Psoas muscle (tissue), 8 donors: ENCODE data around the gene MYO1E. TPM values are rescaled to one million over a fixed set of nuclear protein-coding genes. Genes with fewer than 3 reads are reported as not detected.
"Not testable (repeated sequence)": the region's sequence is repeated elsewhere in the genome, so short reads cannot be mapped to it uniquely, and the experiment has no call there.

Source experiments
- ATAC-seq, 4 donors: fragments of 200-7000 bp; cut with Tn5 transposase; one replicate each; pipeline ENCODE4 v1.9.1; 2020; ENCODE audit warnings: moderate library complexity in 3 of 4, mild to moderate bottlenecking in 2 of 4
- DNase-seq, 2 donors: peaks; one replicate each; pipeline ENCODE4 v3.0.0-alpha.2; 2020
- H3K27ac ChIP-seq: fragments of 200-600 bp; one replicate; pipeline ENCODE4 v1.8.0; 2022
- H3K27me3 ChIP-seq, 3 donors: fragments of 200-600 bp in 1 of 3; one replicate each; pipeline versions ENCODE4 v1.6.1 to v1.8.0; 2013 to 2022; ENCODE audit warnings: low read length in 2 of 3, mild to moderate bottlenecking in 2 of 3, moderate library complexity in 1 of 3; ENCODE audit not compliant: insufficient read depth in 3 of 3
- H3K36me3 ChIP-seq, 2 donors: fragments of 200-600 bp in 1 of 2; one replicate each; pipeline versions ENCODE4 v1.6.1 to v1.8.0; 2013 to 2022; ENCODE audit warnings: low read depth in 1 of 2, mild to moderate bottlenecking in 1 of 2, moderate library complexity in 1 of 2; ENCODE audit not compliant: insufficient read depth in 1 of 2
- H3K4me1 ChIP-seq: fragments of 200-600 bp; one replicate; pipeline ENCODE4 v1.8.0; 2022
- H3K4me3 ChIP-seq: fragments of 200-600 bp; one replicate; pipeline ENCODE4 v1.8.0; 2022; ENCODE audit warnings: mild to moderate bottlenecking
- H3K9me3 ChIP-seq: fragments of 200-600 bp; one replicate; pipeline ENCODE4 v1.8.0; 2022
- WGBS, 3 donors: extraction: QIAGEN DNeasy Blood & Tissue Kit; methylation state at CpG; one replicate each; pipeline versions ENCODE4 v1.1.6 to v1.1.7; 2013; 5-methylcytosine and 5-hydroxymethylcytosine counted together
- intact Hi-C, 2 donors: fragments of 100-400 bp; cut with DNase I; formaldehyde crosslinking; loops; one replicate each; pipeline versions ENCODE4 v1.11.0 to v1.14.2; 2022
- polyA plus RNA-seq, 3 donors: library from polyadenylated mRNA; stranded (reverse); fragments of 200-250 nt; gene quantifications; one replicate each; pipeline ENCODE4 v1.2.3, GENCODE V29; 2013
- total RNA-seq, 4 donors: library from RNA; stranded (reverse); fragmentation: NEBNext Ultra II Directional in 2 of 4; extraction: Animal tissue kit (Norgen Biotek cat#: 25700) in 2 of 4; gene quantifications; one replicate each; pipeline versions ENCODE4 v1.2.1 to v1.2.4, GENCODE V29; 2021 to 2023
- TF ChIP-seq, protein P1 (sequence below): fragments of 200-600 bp; IDR thresholded peaks from one replicate; pipeline ENCODE4 v1.8.0; 2022; ENCODE audit warnings: antibody characterized with exemption
- donor health status: healthy with polysubstance abuse.
- donor health status: DM: no; HTN: no; CAD: no; lungs with moderate emphysema.
- donor health status: Bipolar disorder and iron deficiency.
- donor health status: healthy.
- donor health status: DM: yes; HTN: yes; CAD: no.
- donor health status: DM: no; HTN: no; CAD: no.
- donor health status: DM: no; HTN: no; CAD: no.
- donor health status: DM: yes; HTN: yes; CAD: no.

The MYO1E gene
- total and polyA plus RNA-seq, 7 donors = 10.0 to 53.7 (median 26.3) TPM

DNA sequence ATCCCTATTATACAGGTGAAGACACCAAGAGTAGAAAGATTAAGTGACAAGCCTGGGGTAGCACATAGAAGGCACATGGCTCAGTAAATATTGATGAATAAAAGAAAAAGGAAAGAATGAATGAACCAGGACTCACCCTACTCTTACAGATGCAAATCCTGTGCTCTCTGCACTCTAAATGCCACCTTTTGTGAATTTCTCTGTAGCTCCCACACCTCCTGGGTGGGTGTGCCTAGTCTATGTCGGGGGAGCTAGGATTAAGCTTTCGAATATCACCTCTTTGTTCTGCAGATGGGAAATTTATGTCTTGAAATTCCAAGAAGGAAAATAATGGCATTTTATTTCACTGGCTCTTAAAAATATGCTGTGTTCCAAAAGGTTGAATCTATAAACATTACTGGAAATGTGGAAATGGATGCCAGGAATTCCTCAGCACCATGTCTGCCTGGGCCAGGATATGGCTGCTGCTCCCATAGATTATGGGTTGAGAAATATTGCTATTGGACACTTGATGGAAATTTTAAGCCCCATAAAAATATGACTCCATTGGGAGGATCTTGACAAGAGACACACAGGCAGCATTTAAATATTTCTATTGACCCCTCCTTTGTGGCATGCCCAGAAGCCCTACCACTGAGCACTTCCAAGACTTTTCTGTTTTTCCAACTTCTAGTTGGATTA is 224.4 kb downstream of the MYO1E start:
- H3K36me3 ChIP-seq = peaks cover 6 to 79% of the 10 kb centered on the region in 2 donors
- H3K4me3 ChIP-seq = no peak overlapping the region
- TF ChIP-seq, protein P1, sequence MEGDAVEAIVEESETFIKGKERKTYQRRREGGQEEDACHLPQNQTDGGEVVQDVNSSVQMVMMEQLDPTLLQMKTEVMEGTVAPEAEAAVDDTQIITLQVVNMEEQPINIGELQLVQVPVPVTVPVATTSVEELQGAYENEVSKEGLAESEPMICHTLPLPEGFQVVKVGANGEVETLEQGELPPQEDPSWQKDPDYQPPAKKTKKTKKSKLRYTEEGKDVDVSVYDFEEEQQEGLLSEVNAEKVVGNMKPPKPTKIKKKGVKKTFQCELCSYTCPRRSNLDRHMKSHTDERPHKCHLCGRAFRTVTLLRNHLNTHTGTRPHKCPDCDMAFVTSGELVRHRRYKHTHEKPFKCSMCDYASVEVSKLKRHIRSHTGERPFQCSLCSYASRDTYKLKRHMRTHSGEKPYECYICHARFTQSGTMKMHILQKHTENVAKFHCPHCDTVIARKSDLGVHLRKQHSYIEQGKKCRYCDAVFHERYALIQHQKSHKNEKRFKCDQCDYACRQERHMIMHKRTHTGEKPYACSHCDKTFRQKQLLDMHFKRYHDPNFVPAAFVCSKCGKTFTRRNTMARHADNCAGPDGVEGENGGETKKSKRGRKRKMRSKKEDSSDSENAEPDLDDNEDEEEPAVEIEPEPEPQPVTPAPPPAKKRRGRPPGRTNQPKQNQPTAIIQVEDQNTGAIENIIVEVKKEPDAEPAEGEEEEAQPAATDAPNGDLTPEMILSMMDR = no peak
- no peaks in the 10 kb centered on the region for H3K27me3 ChIP-seq
- H3K9me3 ChIP-seq = no peaks in the 10 kb centered on the region
- DNase-seq (no peak), ATAC-seq (no peak)
- 56 to 81% (median 75%) methylated on average over 2 of the region's 2 CpGs for WGBS, 3 donors
- intact Hi-C loops = no loop called here
- no peak overlapping the region for H3K27ac ChIP-seq
- H3K4me1 ChIP-seq = no peaks in the 10 kb centered on the region

DNA sequence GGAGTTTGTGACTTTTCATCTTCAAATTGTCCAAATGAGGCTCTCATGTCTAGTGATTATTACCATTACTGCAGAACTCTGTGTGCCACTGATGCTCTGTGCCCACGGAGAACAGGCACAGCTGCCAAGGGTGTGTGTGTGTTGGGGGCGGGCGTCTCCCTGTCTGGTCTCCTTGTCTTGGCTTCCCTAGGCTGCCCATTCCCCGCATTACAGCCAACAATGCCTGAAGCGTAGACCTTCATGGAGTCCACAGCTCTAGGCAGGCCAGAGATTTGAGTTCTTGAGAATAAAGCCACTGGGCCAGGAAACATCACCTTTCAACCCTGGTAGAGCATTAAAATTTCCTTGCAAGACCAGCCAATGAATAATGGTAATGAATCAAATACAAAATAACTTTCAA is 225.0 kb downstream of the MYO1E start:
- no peak overlapping the region for H3K4me3 ChIP-seq
- TF ChIP-seq, protein P1 = no peak
- no peaks in the 10 kb centered on the region for H3K9me3 ChIP-seq
- WGBS, 3 donors = 71 to 93% (median 79%) methylated on average over 5 of the region's 5 CpGs
- DNase-seq (no peak), ATAC-seq (no peak)
- H3K27me3 ChIP-seq = no peaks in the 10 kb centered on the region
- H3K4me1 ChIP-seq = no peaks in the 10 kb centered on the region
- intact Hi-C loops = no loop called here
- H3K36me3 ChIP-seq = peaks cover 2 to 73% of the 10 kb centered on the region in 2 donors
- H3K27ac ChIP-seq = no peak overlapping the region

DNA sequence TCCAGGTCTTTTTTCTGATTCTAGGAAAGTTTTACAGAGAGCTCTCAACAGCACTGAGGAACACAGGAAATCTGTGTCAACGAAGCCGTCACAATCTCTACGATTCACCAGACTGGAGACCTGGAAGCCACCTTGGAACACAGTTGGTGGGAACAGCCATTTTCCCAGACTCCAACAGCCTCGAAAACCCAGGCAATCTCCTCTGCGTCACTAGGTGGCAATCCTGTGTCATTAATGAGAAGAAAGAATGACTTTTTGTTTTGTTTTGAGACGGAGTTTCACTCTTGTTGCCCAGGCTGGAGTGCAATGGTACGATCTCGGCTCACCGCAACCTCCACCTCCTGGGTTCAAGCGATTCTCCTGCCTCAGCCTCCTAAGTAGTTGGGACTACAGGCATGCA is 228.1 kb downstream of the MYO1E start:
- 84 to 91% (median 88%) methylated on average over 9 to 10 of the region's 10 CpGs for WGBS, 3 donors
- intact Hi-C loops, H3K9me3 ChIP-seq, H3K4me3 ChIP-seq, H3K27ac ChIP-seq, ATAC-seq, H3K27me3 ChIP-seq, H3K4me1 ChIP-seq, DNase-seq: not testable (repeated sequence)
- peaks cover 2 to 51% of the 10 kb centered on the region in 2 donors for H3K36me3 ChIP-seq

DNA sequence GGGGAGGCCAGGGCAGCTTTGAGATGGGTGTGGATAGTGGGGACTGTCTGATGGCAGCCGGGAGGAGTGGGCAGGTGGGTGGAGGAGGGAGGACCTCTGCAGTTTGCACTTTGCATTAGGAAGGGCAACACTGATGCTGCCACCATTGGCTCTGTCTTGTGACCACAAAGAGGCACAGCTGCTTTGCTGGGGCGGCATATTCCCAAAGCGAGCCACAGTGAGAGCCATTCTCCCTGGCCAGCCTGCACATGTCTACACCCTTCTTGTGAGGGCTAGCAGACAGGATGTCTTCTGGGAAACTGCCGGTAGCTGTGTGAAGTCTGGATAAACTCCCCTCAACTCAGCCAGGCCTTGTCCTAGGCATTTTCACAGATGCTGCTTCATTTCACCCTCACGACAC is 229.4 kb downstream of the MYO1E start:
- Histone ChIP-seq H3K36me3 (peaks cover 2 to 46% of the 10 kb centered on the region in 2 donors), H3K27ac (no peak overlapping the region), H3K27me3 (no peaks in the 10 kb centered on the region), H3K4me1 (no peaks in the 10 kb centered on the region), H3K9me3 (no peaks in the 10 kb centered on the region), H3K4me3 (no peak overlapping the region)
- WGBS, 3 donors = 89 to 98% (median 93%) methylated on average over 5 of the region's 5 CpGs
- TF ChIP-seq, protein P1 = no peak
- ATAC-seq = no peak
- intact Hi-C loops = no loop called here
- no peak for DNase-seq

DNA sequence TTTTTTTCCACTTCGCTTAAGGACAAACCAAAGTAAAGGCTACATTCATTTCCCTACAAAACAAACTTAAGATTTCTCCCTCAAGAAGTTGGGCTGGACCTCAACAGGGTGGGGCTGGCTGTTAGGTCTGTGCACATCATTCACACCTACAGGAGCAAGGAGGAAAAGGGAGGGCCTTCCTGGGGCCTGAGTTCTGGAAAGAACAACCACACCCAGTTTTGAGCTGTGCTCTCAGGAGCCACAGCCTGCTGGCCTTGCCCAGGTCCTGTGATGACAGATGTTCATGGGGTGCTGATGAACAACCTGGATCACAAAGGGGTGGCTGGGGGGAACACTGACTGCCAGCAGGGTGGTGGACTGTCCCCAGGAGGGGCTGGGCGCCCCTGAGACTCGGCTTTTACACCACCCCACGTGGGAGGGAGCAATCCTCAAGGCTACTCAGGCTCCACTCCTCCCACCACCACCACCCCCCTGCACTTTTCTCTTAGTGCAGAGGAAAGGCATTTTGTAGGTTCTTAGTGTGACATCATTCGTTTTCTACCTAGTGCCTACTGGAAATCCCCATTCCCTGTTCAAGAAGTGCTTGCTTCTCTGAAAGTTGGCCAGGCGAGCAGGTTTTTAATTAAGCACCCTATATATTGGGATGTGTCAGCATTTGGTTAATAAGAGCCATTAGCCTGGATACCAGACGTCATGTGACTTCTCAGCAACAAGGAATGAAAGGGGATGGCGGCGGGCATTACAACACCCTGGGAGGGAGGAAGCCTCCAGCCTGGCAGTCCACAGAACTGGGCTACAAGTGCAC is 232.0 kb downstream of the MYO1E start:
- Histone ChIP-seq H3K4me3 (no peak overlapping the region), H3K4me1 (no peaks in the 10 kb centered on the region), H3K27me3 (no peaks in the 10 kb centered on the region), H3K27ac (no peak overlapping the region), H3K36me3 (peaks cover 0 to 55% of the 10 kb centered on the region in 2 donors), H3K9me3 (no peaks in the 10 kb centered on the region)
- no peak for DNase-seq
- TF ChIP-seq, protein P1 = no peak
- intact Hi-C loops = no loop called here
- ATAC-seq = no peak
- WGBS, 3 donors = 89 to 92% (median 92%) methylated on average over 9 of the region's 9 CpGs
